ENCODE measurements around the gene AGR2.

AGR2 gene

GRCh38 chr7:16742547-16742946, 62.3 kb downstream of the AGR2 start:
- TF ChIP-seq, protein P1, sequence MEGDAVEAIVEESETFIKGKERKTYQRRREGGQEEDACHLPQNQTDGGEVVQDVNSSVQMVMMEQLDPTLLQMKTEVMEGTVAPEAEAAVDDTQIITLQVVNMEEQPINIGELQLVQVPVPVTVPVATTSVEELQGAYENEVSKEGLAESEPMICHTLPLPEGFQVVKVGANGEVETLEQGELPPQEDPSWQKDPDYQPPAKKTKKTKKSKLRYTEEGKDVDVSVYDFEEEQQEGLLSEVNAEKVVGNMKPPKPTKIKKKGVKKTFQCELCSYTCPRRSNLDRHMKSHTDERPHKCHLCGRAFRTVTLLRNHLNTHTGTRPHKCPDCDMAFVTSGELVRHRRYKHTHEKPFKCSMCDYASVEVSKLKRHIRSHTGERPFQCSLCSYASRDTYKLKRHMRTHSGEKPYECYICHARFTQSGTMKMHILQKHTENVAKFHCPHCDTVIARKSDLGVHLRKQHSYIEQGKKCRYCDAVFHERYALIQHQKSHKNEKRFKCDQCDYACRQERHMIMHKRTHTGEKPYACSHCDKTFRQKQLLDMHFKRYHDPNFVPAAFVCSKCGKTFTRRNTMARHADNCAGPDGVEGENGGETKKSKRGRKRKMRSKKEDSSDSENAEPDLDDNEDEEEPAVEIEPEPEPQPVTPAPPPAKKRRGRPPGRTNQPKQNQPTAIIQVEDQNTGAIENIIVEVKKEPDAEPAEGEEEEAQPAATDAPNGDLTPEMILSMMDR (IDR thresholded peaks at IDR 0.05; ENCODE audit: low read depth, low read length): no peak

More at GRCh38 chr7:16742547-16742946, 62.3 kb downstream of the AGR2 start:
- no peak for DNase-seq (ENCODE audit: extremely low read depth, low read depth)

Measured in AG09319 (cell line).